ENCODE data around the gene RAPGEF4. TPM values are rescaled to one million over a fixed set of nuclear protein-coding genes. Genes with fewer than 3 reads are reported as not detected.

RAPGEF4 gene
- total and polyA plus RNA-seq, 3 experiments from 2014 or later, result not detected

GRCh38 chr2:172751564-172751963 lies 15.9 kb downstream of the RAPGEF4 start:
- H3K9me3 Mint-ChIP-seq, result peaks cover 0 to 2% (median 0%) of the 10 kb centered on the region in 5 donors
- H3K27ac Mint-ChIP-seq, result no peak overlapping the region
- H3K27me3 Mint-ChIP-seq, result peaks cover 5 to 46% of the 10 kb centered on the region in 2 donors
- CTCF ChIA-PET, result no interaction called here
- DNase-seq, result no peak
- no peaks in the 10 kb centered on the region for H3K4me1 Mint-ChIP-seq
- Histone ChIP-seq H3K9me3 (ENCODE audit: low read length) (no peaks in the 10 kb centered on the region), H3K4me3 (ENCODE audit: low read length) (no peak overlapping the region), H3K27ac (ENCODE audit: low read depth, low read length) (no peak overlapping the region), H3K36me3 (ENCODE audit: insufficient read depth, low read length) (no peaks in the 10 kb centered on the region), H3K27me3 (ENCODE audit: insufficient read depth, low read length, poor library complexity, severe bottlenecking) (no peaks in the 10 kb centered on the region), H3K4me1 (ENCODE audit: insufficient read depth, low read length) (no peaks in the 10 kb centered on the region)
- peaks cover 0 to 1% (median 0%) of the 10 kb centered on the region in 3 donors for H3K36me3 Mint-ChIP-seq
- POLR2A ChIA-PET, result no interaction called here
- no peak overlapping the region for H3K4me3 Mint-ChIP-seq

- no peak overlapping the region for H3K27ac Mint-ChIP-seq
- Histone ChIP-seq H3K9me3 (ENCODE audit: low read length) (no peaks in the 10 kb centered on the region), H3K27me3 (ENCODE audit: insufficient read depth, low read length, poor library complexity, severe bottlenecking) (peaks cover 3% of the 10 kb centered on the region), H3K36me3 (ENCODE audit: insufficient read depth, low read length) (no peaks in the 10 kb centered on the region), H3K4me1 (ENCODE audit: insufficient read depth, low read length) (no peaks in the 10 kb centered on the region), H3K27ac (ENCODE audit: low read depth, low read length) (no peak overlapping the region), H3K4me3 (ENCODE audit: low read length) (no peak overlapping the region)
- peaks cover 0 to 2% (median 0%) of the 10 kb centered on the region in 5 donors for H3K9me3 Mint-ChIP-seq
- no peak overlapping the region for H3K4me3 Mint-ChIP-seq
- CTCF ChIA-PET, result no interaction called here
- H3K36me3 Mint-ChIP-seq, result peaks cover 0 to 1% (median 0%) of the 10 kb centered on the region in 3 donors
- peaks cover 3 to 41% of the 10 kb centered on the region in 2 donors for H3K27me3 Mint-ChIP-seq
- H3K4me1 Mint-ChIP-seq, result no peaks in the 10 kb centered on the region
- POLR2A ChIA-PET, result no interaction called here
- DNase-seq, result no peak
These were observed 18.0 kb downstream of the RAPGEF4 start for GRCh38 chr2:172753610-172754009.

GRCh38 chr2:172759441-172759840 lies 23.8 kb downstream of the RAPGEF4 start:
- peaks cover 6 to 23% of the 10 kb centered on the region in 2 donors for H3K27me3 Mint-ChIP-seq
- H3K4me3 Mint-ChIP-seq, result no peak overlapping the region
- Histone ChIP-seq H3K27ac (ENCODE audit: low read depth, low read length) (no peak overlapping the region), H3K4me3 (ENCODE audit: low read length) (no peak overlapping the region), H3K36me3 (ENCODE audit: insufficient read depth, low read length) (no peaks in the 10 kb centered on the region), H3K9me3 (ENCODE audit: low read length) (no peaks in the 10 kb centered on the region), H3K4me1 (ENCODE audit: insufficient read depth, low read length) (no peaks in the 10 kb centered on the region), H3K27me3 (ENCODE audit: insufficient read depth, low read length, poor library complexity, severe bottlenecking) (peaks cover 3% of the 10 kb centered on the region)
- DNase-seq, result no peak
- ChIA-PET POLR2A (no interaction called here), CTCF (no interaction called here)
- H3K4me1 Mint-ChIP-seq, result no peaks in the 10 kb centered on the region
- no peaks in the 10 kb centered on the region for H3K36me3 Mint-ChIP-seq
- H3K9me3 Mint-ChIP-seq, result peaks cover 10 to 21% (median 11%) of the 10 kb centered on the region in 5 donors
- H3K27ac Mint-ChIP-seq, result no peak overlapping the region

- H3K27ac Mint-ChIP-seq, result no peak overlapping the region
- Histone ChIP-seq H3K36me3 (ENCODE audit: insufficient read depth, low read length) (no peaks in the 10 kb centered on the region), H3K27me3 (ENCODE audit: insufficient read depth, low read length, poor library complexity, severe bottlenecking) (peaks cover 3% of the 10 kb centered on the region), H3K4me1 (ENCODE audit: insufficient read depth, low read length) (no peaks in the 10 kb centered on the region), H3K4me3 (ENCODE audit: low read length) (no peak overlapping the region), H3K9me3 (ENCODE audit: low read length) (no peaks in the 10 kb centered on the region), H3K27ac (ENCODE audit: low read depth, low read length) (no peak overlapping the region)
- ChIA-PET CTCF (no interaction called here), POLR2A (no interaction called here)
- H3K36me3 Mint-ChIP-seq, result no peaks in the 10 kb centered on the region
- peaks cover 10 to 21% (median 11%) of the 10 kb centered on the region in 5 donors for H3K9me3 Mint-ChIP-seq
- DNase-seq, result no peak
- no peaks in the 10 kb centered on the region for H3K4me1 Mint-ChIP-seq
- no peak overlapping the region for H3K4me3 Mint-ChIP-seq
- peaks cover 6 to 18% of the 10 kb centered on the region in 2 donors for H3K27me3 Mint-ChIP-seq
These were observed 25.7 kb downstream of the RAPGEF4 start for GRCh38 chr2:172761306-172761705.

GRCh38 chr2:172762574-172762973 lies 26.9 kb downstream of the RAPGEF4 start:
- Mint-ChIP-seq H3K27ac (no peak overlapping the region), H3K36me3 (no peaks in the 10 kb centered on the region)
- CTCF ChIA-PET, result no interaction called here

GRCh38 chr2:172763079-172763478 lies 27.4 kb downstream of the RAPGEF4 start:
- no peak overlapping the region for H3K4me3 ChIP-seq (ENCODE audit: low read length)
- no peaks in the 10 kb centered on the region for H3K36me3 Mint-ChIP-seq
- no peak overlapping the region for H3K4me3 Mint-ChIP-seq
- peaks cover 6 to 8% of the 10 kb centered on the region in 2 donors for H3K27me3 Mint-ChIP-seq
- CTCF ChIA-PET, result no interaction called here
- no peak for DNase-seq
- H3K9me3 Mint-ChIP-seq, result peaks cover 10 to 21% (median 11%) of the 10 kb centered on the region in 5 donors
- POLR2A ChIA-PET, result no interaction called here
- no peak overlapping the region for H3K27ac ChIP-seq (ENCODE audit: low read depth, low read length)
- no peak overlapping the region for H3K27ac Mint-ChIP-seq
- H3K9me3 ChIP-seq (ENCODE audit: low read length), result no peaks in the 10 kb centered on the region
- no peaks in the 10 kb centered on the region for H3K4me1 ChIP-seq (ENCODE audit: insufficient read depth, low read length)
- no peaks in the 10 kb centered on the region for H3K27me3 ChIP-seq (ENCODE audit: insufficient read depth, low read length, poor library complexity, severe bottlenecking)
- no peaks in the 10 kb centered on the region for H3K4me1 Mint-ChIP-seq
- no peaks in the 10 kb centered on the region for H3K36me3 ChIP-seq (ENCODE audit: insufficient read depth, low read length)

More at GRCh38 chr2:172762574-172762973, 26.9 kb downstream of the RAPGEF4 start:
- H3K36me3 ChIP-seq (ENCODE audit: insufficient read depth, low read length), result no peaks in the 10 kb centered on the region
- H3K4me3 ChIP-seq (ENCODE audit: low read length), result no peak overlapping the region
- peaks cover 10 to 21% (median 11%) of the 10 kb centered on the region in 5 donors for H3K9me3 Mint-ChIP-seq
- H3K4me1 Mint-ChIP-seq, result no peaks in the 10 kb centered on the region
- H3K4me1 ChIP-seq (ENCODE audit: insufficient read depth, low read length), result no peaks in the 10 kb centered on the region
- no peaks in the 10 kb centered on the region for H3K27me3 ChIP-seq (ENCODE audit: insufficient read depth, low read length, poor library complexity, severe bottlenecking)
- H3K4me3 Mint-ChIP-seq, result no peak overlapping the region
- H3K27me3 Mint-ChIP-seq, result peaks cover 6 to 8% of the 10 kb centered on the region in 2 donors
- POLR2A ChIA-PET, result no interaction called here
- DNase-seq, result no peak
- no peaks in the 10 kb centered on the region for H3K9me3 ChIP-seq (ENCODE audit: low read length)
- H3K27ac ChIP-seq (ENCODE audit: low read depth, low read length), result no peak overlapping the region

GRCh38 chr2:172765662-172766061 lies 30.0 kb downstream of the RAPGEF4 start:
- no peak overlapping the region for H3K4me3 Mint-ChIP-seq
- peaks cover 6% of the 10 kb centered on the region in 2 donors for H3K27me3 Mint-ChIP-seq
- H3K27me3 ChIP-seq (ENCODE audit: insufficient read depth, low read length, poor library complexity, severe bottlenecking), result no peaks in the 10 kb centered on the region

GRCh38 chr2:172768401-172768800 lies 32.8 kb downstream of the RAPGEF4 start:
- no peak overlapping the region for H3K27ac ChIP-seq (ENCODE audit: low read depth, low read length)
- POLR2A ChIA-PET, result no interaction called here
- Mint-ChIP-seq H3K27me3 (peaks cover 2 to 10% of the 10 kb centered on the region in 2 donors), H3K4me1 (no peaks in the 10 kb centered on the region), H3K36me3 (no peaks in the 10 kb centered on the region), H3K27ac (no peak overlapping the region), H3K4me3 (no peak overlapping the region), H3K9me3 (no peaks in the 10 kb centered on the region)
- CTCF ChIA-PET, result no interaction called here
- no peak overlapping the region for H3K4me3 ChIP-seq (ENCODE audit: low read length)
- no peaks in the 10 kb centered on the region for H3K9me3 ChIP-seq (ENCODE audit: low read length)
- no peaks in the 10 kb centered on the region for H3K4me1 ChIP-seq (ENCODE audit: insufficient read depth, low read length)
- DNase-seq, result no peak
- H3K36me3 ChIP-seq (ENCODE audit: insufficient read depth, low read length), result no peaks in the 10 kb centered on the region
- no peaks in the 10 kb centered on the region for H3K27me3 ChIP-seq (ENCODE audit: insufficient read depth, low read length, poor library complexity, severe bottlenecking)

More at GRCh38 chr2:172765662-172766061, 30.0 kb downstream of the RAPGEF4 start:
- no peaks in the 10 kb centered on the region for H3K4me1 ChIP-seq (ENCODE audit: insufficient read depth, low read length)
- no peak overlapping the region for H3K27ac ChIP-seq (ENCODE audit: low read depth, low read length)
- ChIA-PET POLR2A (no interaction called here), CTCF (no interaction called here)
- peaks cover 4 to 11% (median 8%) of the 10 kb centered on the region in 5 donors for H3K9me3 Mint-ChIP-seq
- no peak for DNase-seq
- no peaks in the 10 kb centered on the region for H3K36me3 Mint-ChIP-seq
- H3K9me3 ChIP-seq (ENCODE audit: low read length), result no peaks in the 10 kb centered on the region
- no peaks in the 10 kb centered on the region for H3K36me3 ChIP-seq (ENCODE audit: insufficient read depth, low read length)
- no peak overlapping the region for H3K4me3 ChIP-seq (ENCODE audit: low read length)
- no peak overlapping the region for H3K27ac Mint-ChIP-seq
- no peaks in the 10 kb centered on the region for H3K4me1 Mint-ChIP-seq

GRCh38 chr2:172769879-172770278 lies 34.2 kb downstream of the RAPGEF4 start:
- ChIA-PET CTCF (no interaction called here), POLR2A (no interaction called here)
- Histone ChIP-seq H3K36me3 (ENCODE audit: insufficient read depth, low read length) (no peaks in the 10 kb centered on the region), H3K9me3 (ENCODE audit: low read length) (no peaks in the 10 kb centered on the region), H3K4me1 (ENCODE audit: insufficient read depth, low read length) (no peaks in the 10 kb centered on the region), H3K27ac (ENCODE audit: low read depth, low read length) (no peak overlapping the region), H3K27me3 (ENCODE audit: insufficient read depth, low read length, poor library complexity, severe bottlenecking) (no peaks in the 10 kb centered on the region), H3K4me3 (ENCODE audit: low read length) (no peak overlapping the region)
- DNase-seq, result no peak
- Mint-ChIP-seq H3K9me3 (no peaks in the 10 kb centered on the region), H3K4me1 (no peaks in the 10 kb centered on the region), H3K36me3 (no peaks in the 10 kb centered on the region), H3K27me3 (peaks cover 5 to 10% of the 10 kb centered on the region in 2 donors), H3K27ac (no peak overlapping the region), H3K4me3 (no peak overlapping the region)
